Stimulated activated CD8-positive, alpha-beta memory T cell treated with anti-CD3 and anti-CD28 coated beads, Interleukin-12 subunit alpha, Interleukin-12 subunit beta, amount 100 ng/mL, for 1 hour (primary cell): ENCODE data around the gene EPB41L4B.

Experiments used
- DNase-seq: peaks from one replicate; pipeline ENCODE4 v3.0.0-alpha.2; 2020; ENCODE audit warnings: low read depth

Gene EPB41L4B

GRCh38 chr9:109320331-109320741, 523 bp downstream of the EPB41L4B start:
- no peak for DNase-seq

GRCh38 chr9:109319626-109320241, 1.1 kb downstream of the EPB41L4B start:
- no peak for DNase-seq

- no peak for DNase-seq
Observed at GRCh38 chr9:109319017-109319625, 1.7 kb downstream of the EPB41L4B start.

GRCh38 chr9:109317979-109318741, 2.7 kb downstream of the EPB41L4B start:
- no peak for DNase-seq

GRCh38 chr9:109317311-109317978, 3.4 kb downstream of the EPB41L4B start:
- no peak for DNase-seq

GRCh38 chr9:109316207-109316640, 4.6 kb downstream of the EPB41L4B start:
- no peak for DNase-seq

- no peak for DNase-seq
Observed at GRCh38 chr9:109315480-109316206, 5.2 kb downstream of the EPB41L4B start.

GRCh38 chr9:109314011-109314531, 6.8 kb downstream of the EPB41L4B start:
- no peak for DNase-seq

- no peak for DNase-seq
Observed at GRCh38 chr9:109313351-109313750, 7.5 kb downstream of the EPB41L4B start.

- no peak for DNase-seq
Observed at GRCh38 chr9:109312783-109313182, 8.1 kb downstream of the EPB41L4B start.

GRCh38 chr9:109311731-109312130, 9.1 kb downstream of the EPB41L4B start:
- DNase-seq, result no peak

GRCh38 chr9:109311286-109311685, 9.6 kb downstream of the EPB41L4B start:
- no peak for DNase-seq

GRCh38 chr9:109310486-109310901, 10.4 kb downstream of the EPB41L4B start:
- no peak for DNase-seq

GRCh38 chr9:109309282-109309681, 11.6 kb downstream of the EPB41L4B start:
- no peak for DNase-seq

GRCh38 chr9:109307380-109308240, 13.2 kb downstream of the EPB41L4B start:
- DNase-seq, result no peak

GRCh38 chr9:109305801-109306200, 15.1 kb downstream of the EPB41L4B start:
- DNase-seq, result no peak

- no peak for DNase-seq
Observed at GRCh38 chr9:109304347-109304746, 16.5 kb downstream of the EPB41L4B start.

GRCh38 chr9:109303900-109304299, 17.0 kb downstream of the EPB41L4B start:
- DNase-seq, result no peak

GRCh38 chr9:109302606-109303005, 18.3 kb downstream of the EPB41L4B start:
- no peak for DNase-seq

GRCh38 chr9:109301012-109301411, 19.8 kb downstream of the EPB41L4B start:
- no peak for DNase-seq

- DNase-seq, result no peak
Observed at GRCh38 chr9:109299891-109300290, 21.0 kb downstream of the EPB41L4B start.
